Panc1 (cell line): Measurements from ENCODE around the gene RMRP.

ENCODE experiments used
- CTCF ChIP-seq: fragments of 450-650 bp; IDR thresholded peaks from 2 replicates; pipeline ENCODE4 v1.5.1; 2017; ENCODE audit warnings: mild to moderate bottlenecking
- POLR2AphosphoS5 ChIP-seq: IDR thresholded peaks from 2 replicates; pipeline ENCODE4 v1.6.1; 2012; ENCODE audit warnings: mild to moderate bottlenecking, low read depth, low read length, moderate library complexity
- REST ChIP-seq, 2 experiments: IDR thresholded peaks; 2 replicates each; pipeline ENCODE4 v1.6.1; 2011 to 2012; ENCODE audit warnings: low read depth in 2 of 2, control low read depth in 1 of 2, low read length in 1 of 2, mild to moderate bottlenecking in 1 of 2, moderate library complexity in 1 of 2; ENCODE audit not compliant: insufficient read depth in 1 of 2
- SIN3A ChIP-seq: IDR thresholded peaks from 2 replicates; pipeline ENCODE4 v1.6.1; 2012; ENCODE audit warnings: low read depth, mild to moderate bottlenecking, low read length, moderate library complexity, borderline replicate concordance; ENCODE audit not compliant: insufficient read depth
- TCF7L2 ChIP-seq: IDR thresholded peaks from 2 replicates; pipeline ENCODE4 v1.6.1; 2011; ENCODE audit warnings: mild to moderate bottlenecking, low read depth, low read length, inconsistent platforms

- TF ChIP-seq CTCF, result no peak
- no peak for TF ChIP-seq TCF7L2
- TF ChIP-seq POLR2AphosphoS5, result no peak
- no peak for TF ChIP-seq SIN3A
- TF ChIP-seq REST (IDR thresholded peaks at IDR 0.05; ENCODE audit: insufficient read depth in 1 of 2, low read depth in 2 of 2, low read length in 1 of 2), result no peak
Observed at GRCh38 chr9:35675204-35675603, 17.4 kb upstream of the RMRP start.
